ENCODE data around the gene HAS3.
A peak's percentile ranks its signal among the peaks of the same experiment; 100 is the strongest.

Gene HAS3

DNA sequence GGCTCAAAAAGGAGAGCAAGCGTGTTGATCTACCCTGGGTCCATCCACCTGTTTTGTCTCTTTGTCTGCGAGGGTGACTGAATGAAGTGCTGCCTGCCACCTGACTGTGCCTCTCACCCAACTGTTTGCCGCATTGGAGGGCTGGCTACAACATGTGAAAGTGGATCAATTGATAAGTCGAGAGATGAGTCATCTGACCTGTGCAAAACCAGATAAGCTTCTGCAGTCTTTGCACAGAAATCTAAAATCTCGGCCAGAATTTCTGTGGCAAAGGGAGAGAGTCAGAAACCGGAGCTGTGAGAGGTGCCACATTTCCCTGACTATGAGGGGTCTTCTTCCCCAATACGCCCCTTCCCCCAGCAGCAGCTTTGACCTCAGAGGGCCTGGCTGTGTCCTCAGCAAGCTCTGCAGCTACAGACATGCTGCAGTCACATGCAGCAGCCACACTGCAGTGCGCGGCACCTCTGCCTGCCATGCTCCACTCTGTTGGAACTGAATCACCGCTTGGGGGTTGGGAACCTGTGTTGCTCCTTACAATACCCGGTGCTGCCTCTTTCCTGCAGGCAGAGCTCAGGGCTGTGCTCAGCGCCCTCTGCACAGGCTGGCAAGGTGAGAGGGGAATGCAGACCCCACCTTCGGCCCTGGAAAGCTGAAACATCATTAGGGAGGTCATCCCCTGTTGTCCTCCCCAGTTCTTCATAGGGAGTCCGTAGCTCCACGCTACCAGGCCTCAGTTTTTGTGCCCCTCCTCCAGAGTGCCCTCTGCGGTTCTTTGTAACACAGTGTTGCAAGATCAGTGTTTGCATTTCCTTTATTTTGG lies 16.2 kb upstream of the HAS3 start:
- no peak for DNase-seq

DNA sequence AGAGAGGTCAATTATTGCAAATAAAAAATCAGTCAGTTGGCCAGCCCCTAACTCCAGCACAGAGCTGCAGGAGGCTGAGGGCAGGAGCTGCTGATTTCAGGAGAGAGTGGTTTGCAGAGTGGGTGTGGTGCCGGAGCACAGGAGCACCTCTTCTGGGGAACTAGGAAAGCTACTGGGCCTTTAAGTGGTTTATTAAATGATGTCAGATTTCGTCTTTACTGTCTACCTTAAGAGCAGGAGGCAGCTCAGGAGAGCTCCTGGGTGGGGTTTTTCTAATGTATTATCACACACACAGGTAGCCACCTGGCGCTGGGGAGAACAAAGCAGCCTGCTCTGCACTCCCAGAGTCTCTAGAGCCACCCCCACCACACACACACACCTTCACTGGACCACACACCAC lies 11.5 kb upstream of the HAS3 start:
- DNase-seq = no peak

DNA sequence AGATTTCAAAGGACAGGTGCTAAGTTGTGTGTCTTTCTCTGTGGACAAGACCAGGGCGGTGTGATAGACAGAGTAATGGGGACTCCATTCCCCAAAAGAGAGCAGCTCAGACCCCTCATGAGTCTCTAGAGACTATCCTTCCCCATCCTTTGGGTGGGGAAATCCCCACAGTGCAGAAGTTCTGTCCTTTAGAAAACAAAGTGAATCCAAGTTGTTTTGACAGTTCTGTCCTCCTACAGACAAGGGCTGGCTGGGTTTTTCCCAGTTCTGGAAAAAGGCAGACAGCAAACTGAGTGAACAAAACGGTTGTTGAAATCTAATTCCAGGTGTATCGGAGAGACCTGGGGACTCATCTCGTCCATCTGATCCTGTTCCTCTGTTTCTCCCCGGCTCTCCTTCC lies 11.0 kb upstream of the HAS3 start:
- no peak for DNase-seq

DNA sequence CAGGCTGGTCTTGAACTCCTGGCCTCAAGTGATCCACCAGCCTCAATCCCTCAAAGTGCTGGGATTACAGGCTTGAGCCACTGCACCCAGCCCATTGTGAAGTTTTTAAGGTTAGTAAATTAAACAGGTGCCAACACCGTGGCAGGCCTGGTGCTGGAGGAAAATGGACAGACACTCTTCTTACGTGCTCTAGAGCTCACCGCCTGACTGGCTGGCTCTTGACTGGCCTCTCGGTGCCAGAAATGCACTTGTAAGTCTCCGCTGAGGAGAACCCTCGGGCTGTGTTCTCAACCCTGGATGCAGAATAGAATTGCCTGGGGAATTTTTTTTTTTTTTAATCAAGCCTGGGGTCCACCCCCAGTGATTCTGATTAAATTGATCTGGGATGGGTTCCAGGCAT lies 10.3 kb upstream of the HAS3 start:
- DNase-seq = no peak

DNA sequence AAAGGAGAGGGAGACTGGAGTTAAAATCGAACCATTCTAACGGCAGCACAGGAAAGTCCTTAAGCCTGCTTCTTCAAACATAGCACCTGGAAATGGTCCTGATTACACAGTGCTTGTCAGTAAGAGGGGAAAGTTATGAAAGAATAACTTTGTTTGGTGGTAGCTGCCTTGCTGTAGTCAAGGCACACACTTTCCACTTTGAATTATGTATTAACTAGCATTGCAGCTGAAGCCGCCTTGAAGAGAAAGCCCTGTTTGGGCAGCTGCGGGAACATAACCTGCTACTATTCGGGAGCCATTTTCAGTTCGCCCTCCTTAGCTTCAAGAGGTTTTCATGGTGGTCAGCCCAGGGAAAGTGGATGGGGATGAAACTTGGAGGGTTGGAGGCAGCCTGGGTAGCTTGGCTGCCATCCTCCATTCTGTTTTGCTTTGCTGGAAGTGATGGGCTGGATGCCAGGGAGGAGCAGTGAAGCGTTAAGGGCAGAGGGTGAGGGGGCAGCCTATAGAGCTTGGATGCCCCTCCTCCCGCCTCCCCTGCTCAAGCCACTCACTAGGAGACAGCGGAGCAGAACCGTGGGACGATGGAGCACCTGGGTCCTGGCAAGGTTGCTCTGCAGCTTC lies 5.3 kb upstream of the HAS3 start:
- DNase-seq = peak in 1 of 2 experiments; percentile 22

DNA sequence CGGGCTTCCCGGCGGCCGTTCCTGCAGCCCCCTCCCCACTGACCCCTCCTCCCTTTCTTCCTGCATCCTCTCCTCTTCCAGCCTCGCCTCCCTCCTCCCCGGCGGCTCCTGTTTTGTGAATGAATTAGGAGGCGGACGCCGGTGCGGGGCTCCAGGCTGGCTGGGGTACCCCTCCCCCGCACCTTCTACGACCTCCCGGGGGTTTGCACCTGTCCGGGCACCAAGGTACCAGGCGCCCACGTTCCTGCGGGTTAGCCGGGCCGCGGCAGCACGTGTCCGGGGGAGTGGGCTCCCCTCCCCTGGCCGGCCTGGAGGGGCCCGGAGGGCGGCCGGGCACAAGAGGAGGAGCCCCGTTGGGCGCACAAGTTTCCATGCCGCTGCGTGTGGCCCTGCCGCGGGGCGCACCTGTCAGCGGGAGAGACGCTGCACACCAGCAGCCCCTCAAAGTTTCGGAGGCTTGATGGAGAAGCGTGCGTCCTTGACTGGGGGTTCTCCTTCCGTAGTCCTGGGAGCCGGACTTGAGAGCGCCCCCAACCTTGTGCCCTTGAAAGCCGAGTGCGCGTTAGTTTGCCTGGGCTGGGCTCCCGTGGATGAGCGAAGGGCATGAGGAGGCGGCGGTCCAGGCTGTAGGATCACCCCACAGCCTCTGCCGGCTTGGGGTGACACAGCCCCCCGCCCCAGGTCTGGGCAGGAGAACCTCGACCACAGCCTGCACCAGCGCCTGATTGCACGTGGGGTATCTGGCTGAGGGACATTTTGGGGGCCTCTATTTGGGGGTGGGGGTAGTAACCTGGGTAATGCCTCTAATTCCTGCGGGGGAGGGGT lies 1.2 kb downstream of the HAS3 start:
- DNase-seq = no peak

DNA sequence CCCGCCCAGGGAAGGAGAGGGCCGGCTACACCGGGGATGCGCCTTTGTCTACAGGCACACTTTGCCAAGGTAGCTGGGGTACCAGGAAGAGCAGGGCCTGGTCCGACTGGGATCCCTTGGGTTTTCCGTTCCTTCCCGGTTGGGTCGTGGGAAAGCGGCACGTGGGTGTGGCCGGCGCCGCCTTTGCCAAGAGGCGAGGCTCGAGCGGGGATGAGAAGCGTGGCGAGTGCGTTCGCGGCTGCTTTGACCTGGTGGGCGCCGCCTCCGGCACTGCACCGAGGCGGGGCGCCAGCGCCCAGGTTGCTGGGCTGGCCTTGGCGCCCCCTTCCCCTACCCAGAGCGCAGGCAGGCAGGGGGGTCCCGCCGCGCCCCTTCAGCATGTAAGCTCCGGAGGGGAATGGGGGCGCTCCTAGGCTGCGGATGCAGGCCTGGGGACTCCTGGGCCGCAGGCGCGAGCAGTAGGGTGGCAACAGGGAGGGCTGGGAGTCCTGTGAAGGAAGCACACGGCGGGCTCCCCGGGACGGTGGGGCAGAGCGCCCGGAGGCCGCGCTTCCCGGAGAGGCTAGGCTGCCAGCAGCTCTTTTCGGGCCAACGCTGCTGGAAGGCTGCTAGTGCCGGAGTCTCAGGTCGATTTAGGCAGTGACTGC lies 2.0 kb downstream of the HAS3 start:
- no peak for DNase-seq

DNA sequence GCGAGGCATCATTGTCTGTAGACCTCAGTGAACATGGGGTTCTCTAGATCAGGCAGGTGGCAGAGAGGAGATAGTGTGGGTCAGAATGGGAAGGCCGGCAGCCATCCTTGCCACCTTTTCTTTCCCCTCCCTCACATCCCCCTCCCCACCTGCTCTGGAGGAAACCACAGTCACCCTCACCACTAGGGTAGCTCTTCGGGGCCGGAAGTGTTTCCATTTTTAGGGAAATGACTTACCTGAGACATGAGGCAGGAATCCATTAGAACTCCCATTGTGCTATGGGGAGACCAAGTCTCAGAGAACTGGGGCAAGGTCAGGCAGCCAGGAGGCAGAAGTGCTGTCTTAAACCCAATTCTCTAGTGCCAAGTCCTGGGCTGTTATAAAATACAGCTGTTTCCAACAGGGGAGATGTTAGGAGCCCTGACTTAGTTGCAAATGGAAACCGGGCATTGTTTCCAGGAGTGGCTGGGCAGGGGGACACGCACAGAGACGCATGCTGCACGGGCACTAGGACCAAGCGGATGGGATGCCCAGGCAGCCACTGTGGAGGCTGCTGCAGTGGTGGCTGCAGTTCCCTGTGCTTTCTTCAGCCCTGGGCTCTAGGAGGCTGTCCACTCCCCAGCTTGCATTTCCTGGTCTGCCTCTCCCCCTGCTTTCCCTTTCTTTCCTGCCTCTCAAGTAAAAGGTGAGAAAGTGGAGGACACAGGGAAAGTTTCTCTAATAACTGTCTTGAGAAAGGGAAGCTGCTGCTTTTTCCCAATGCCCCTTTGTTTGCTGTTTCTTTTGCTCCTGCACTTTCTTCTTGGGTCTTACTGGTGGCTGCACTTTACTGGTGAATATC lies 2.8 kb downstream of the HAS3 start:
- DNase-seq = no peak

DNA sequence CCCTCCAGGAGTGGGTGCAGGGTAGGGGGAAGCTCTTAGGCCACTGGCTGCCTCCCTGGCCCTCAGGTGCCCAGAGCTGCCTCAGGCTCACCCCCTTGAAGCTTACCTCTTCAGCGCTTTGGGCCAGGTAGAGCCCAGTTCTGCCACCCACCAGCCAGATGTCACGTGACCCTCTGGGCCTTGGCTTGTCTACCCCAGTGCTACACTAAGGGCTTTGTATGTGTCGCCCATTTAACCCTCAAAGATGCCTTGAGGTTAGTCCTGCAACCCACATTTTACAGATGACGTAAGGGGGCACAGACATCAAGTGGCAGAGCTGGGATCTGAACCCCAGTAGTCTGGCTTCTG lies 3.4 kb downstream of the HAS3 start:
- no peak for DNase-seq

DNA sequence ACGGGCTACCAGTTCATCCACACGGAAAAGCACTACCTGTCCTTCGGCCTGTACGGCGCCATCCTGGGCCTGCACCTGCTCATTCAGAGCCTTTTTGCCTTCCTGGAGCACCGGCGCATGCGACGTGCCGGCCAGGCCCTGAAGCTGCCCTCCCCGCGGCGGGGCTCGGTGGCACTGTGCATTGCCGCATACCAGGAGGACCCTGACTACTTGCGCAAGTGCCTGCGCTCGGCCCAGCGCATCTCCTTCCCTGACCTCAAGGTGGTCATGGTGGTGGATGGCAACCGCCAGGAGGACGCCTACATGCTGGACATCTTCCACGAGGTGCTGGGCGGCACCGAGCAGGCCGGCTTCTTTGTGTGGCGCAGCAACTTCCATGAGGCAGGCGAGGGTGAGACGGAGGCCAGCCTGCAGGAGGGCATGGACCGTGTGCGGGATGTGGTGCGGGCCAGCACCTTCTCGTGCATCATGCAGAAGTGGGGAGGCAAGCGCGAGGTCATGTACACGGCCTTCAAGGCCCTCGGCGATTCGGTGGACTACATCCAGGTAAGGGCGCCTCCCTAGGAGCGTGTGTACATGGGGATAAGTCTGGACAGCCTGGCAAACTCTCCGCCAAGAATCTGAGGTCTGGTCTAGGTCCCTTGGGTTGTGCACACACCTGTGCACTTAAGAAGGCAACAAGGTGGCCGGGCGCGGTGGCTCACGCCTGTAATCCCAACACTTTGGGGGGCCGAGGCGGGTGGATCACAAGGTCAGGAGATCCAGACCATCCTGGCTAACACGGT lies 4.2 kb downstream of the HAS3 start:
- no peak for DNase-seq

DNA sequence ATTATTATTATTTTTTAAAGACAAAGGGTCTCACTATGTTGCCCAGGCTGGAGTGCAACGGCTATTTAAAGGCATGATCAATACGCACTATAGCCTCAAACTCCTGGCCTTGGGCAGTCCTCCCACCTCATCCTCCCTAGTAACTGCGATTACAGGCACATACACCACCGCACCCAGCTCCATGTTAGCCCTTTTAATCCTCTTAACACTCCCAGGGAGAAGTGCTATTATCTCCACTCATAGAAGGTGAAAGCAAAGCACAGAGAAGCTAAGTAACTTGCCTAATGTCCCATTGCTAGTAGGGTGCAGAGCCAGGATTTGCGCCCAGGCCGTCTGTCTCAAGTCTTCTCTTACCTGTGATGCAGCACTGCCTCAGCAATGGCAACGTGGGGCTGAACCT lies 5.0 kb downstream of the HAS3 start:
- DNase-seq = no peak

DNA sequence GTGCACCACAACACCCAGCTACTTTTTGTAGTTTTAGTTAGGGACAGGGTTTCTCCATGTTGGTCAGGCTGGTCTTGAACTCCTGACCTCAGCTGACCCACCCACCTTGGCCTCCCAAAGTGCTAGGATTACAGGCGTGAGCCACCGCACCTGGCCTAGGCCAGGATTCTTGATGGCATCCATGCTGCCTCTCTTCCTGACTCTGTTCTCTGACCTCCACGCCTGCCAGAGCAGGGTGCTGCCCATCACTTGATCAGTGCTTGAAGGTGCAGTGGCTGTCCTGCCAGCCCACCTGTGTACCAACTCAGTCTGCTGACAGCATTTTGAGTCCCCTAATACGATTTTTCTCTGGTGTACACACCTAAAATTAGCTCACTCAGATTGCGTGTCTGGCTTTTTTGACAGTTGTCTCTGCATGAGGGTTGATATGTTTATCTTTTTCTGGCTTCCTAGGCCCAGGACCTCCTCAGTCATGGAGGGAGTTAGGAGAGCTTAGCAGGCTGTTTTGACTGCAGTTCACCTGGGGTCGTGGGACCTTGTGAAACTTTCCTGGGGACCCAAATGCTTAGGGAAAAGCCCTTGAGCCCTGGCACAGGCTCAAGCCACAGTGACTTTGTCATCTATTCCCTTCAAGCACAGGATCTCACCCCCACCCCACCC lies 5.9 kb downstream of the HAS3 start:
- DNase-seq = no peak

DNA sequence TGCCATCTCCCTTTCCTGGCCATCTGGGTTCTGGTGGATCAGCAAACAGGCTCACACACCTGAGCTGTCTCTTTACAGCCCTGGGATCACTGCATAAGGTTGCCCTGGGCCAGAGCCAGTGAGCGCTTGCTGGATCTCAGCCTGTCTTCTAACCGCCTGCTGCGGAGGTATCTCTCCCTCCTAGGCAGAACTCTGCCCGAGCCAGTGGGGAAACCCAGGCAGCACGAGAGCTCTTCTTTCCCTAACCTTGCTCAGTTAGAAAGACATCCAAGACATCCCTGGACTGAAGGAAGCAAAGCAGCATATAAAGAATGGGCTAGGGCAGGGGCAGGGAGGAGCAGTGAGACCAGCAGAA lies 6.4 kb downstream of the HAS3 start:
- DNase-seq = no peak

DNA sequence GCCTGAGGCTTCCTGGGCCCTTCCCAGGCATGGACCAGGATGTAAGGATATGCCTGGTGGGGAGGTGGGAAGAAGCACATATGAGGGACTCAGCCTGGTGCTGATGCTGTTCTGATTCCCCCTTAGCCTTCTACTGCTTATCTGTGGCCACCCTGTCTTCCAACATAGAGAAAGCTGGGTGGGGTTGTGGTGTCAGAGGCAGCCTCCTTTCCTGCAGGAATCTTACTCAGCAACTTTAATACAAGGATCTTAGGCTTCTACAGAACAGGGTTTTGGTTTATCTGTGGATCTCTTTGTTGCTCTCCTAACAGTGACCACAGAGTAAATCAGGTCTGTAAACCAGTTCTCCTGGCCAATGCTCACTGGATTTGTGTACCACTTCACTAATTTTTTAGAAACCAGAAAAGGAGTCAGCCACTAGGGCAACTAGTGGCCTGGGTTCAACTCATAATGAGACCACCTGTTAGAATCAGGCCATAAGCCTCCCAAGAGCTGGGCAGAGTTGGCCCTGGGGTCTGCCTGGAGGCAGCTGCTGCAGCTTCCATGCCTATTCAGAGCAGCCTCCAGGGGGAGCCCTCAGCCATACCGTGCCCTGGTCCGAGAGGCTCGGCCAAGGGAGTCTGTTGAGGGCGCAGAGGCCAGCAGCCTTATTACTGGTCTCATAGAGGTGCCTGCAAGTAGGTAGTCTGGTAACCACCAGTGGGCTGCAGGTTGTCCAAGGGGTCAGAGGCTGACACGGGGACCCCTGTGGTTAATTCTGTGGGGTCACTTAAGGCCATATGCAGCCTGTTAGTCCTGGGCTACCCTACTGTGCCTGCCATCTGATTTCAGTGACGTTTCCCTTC lies 7.1 kb downstream of the HAS3 start:
- peak in 1 of 2 experiments; percentile 22 for DNase-seq

DNA sequence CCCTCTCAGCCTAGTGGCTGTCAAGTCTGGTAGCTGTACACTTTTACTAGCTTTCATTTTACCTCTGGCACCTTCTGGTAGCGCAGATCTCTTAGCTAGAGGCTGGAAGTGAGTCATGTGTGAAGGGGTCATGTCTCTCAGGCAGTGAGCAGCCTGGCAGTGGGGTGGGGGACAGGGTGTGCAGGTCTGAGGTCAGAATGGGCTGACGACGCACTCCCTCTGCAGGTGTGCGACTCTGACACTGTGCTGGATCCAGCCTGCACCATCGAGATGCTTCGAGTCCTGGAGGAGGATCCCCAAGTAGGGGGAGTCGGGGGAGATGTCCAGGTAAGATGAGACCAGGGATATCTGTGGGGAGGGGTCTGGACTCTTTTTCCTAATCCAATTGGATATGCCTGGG lies 7.8 kb downstream of the HAS3 start:
- no peak for DNase-seq

DNA sequence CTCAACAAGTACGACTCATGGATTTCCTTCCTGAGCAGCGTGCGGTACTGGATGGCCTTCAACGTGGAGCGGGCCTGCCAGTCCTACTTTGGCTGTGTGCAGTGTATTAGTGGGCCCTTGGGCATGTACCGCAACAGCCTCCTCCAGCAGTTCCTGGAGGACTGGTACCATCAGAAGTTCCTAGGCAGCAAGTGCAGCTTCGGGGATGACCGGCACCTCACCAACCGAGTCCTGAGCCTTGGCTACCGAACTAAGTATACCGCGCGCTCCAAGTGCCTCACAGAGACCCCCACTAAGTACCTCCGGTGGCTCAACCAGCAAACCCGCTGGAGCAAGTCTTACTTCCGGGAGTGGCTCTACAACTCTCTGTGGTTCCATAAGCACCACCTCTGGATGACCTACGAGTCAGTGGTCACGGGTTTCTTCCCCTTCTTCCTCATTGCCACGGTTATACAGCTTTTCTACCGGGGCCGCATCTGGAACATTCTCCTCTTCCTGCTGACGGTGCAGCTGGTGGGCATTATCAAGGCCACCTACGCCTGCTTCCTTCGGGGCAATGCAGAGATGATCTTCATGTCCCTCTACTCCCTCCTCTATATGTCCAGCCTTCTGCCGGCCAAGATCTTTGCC lies 9.0 kb downstream of the HAS3 start:
- no peak for DNase-seq

DNA sequence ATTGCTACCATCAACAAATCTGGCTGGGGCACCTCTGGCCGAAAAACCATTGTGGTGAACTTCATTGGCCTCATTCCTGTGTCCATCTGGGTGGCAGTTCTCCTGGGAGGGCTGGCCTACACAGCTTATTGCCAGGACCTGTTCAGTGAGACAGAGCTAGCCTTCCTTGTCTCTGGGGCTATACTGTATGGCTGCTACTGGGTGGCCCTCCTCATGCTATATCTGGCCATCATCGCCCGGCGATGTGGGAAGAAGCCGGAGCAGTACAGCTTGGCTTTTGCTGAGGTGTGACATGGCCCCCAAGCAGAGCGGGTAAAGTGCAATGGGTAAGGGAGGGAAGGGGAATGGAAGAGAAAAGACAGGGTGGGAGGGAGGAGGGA lies 9.5 kb downstream of the HAS3 start:
- DNase-seq = no peak

DNA sequence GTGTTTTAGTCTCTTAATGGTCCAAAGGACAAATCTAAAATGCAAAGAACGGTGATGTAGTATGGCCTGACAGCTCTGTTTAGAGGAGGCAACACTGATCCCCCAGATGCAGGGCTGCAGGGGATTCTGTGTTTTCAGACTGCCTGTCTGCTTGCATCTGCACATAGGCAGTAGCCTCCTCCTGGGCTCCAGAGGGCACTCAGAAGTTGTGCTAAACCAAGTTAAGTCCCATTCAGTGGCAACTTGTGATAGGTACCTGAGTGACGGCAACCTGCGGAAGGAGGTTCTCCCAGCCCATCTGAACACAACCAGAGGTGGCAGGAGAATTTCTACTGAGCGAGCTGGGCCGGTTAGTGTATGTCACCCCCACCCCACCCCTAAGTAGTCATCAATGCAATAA lies 9.9 kb downstream of the HAS3 start:
- DNase-seq = no peak

DNA sequence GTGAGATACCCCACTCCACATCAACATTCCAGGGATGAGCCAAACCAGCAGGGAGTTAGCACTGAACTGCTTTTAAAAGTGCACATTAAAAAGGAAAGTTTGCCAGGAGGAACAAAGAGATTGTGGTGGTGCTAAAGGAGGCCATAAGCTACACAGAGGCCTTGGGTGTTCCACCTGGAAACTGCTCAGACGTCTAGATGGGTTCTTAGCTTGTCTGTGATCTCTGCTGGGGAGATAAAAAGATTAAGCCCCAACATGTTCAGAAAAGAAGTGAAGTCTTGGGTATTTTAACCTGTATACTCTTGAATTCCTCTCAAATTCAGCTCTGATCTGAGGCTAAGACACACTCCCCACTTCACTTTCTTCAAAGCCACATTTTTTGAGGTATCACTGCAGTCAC lies 10.4 kb downstream of the HAS3 start:
- DNase-seq = no peak
